Activated T-helper 17 cell treated with anti-CD3 and anti-CD28 coated beads, Interleukin-2, amount 50 U/mL, for 72 hours (primary cell): ENCODE measurements around the gene FHOD3. TPM values are rescaled to one million over a fixed set of nuclear protein-coding genes. Genes with fewer than 3 reads are reported as not detected.
A peak's percentile ranks its signal among the peaks of the same experiment; 100 is the strongest.

Experiments used
- ATAC-seq: fragments of 150-1000 bp; cut with Tn5 transposase; replicated peaks from 2 replicates; pipeline ENCODE4 v1.10.0; 2021; ENCODE audit warnings: mild to moderate bottlenecking, moderate library complexity
- H3K27ac Mint-ChIP-seq: one replicate; pipeline ENCODE4 v1.8.0; 2022; ENCODE audit warnings: mixed read lengths
- H3K27me3 Mint-ChIP-seq: one replicate; pipeline ENCODE4 v1.8.0; 2022; ENCODE audit warnings: mixed read lengths
- H3K36me3 Mint-ChIP-seq: one replicate; pipeline ENCODE4 v1.8.0; 2022; ENCODE audit warnings: low read depth, mild to moderate bottlenecking, mixed read lengths
- H3K4me1 Mint-ChIP-seq: one replicate; pipeline ENCODE4 v1.8.0; 2022; ENCODE audit warnings: mixed read lengths
- H3K4me3 Mint-ChIP-seq: one replicate; pipeline ENCODE4 v1.8.0; 2022; ENCODE audit warnings: mild to moderate bottlenecking, mixed read lengths
- H3K9me3 Mint-ChIP-seq: one replicate; pipeline ENCODE4 v1.8.0; 2022; ENCODE audit warnings: mixed read lengths
- total RNA-seq, 2 donors: library from RNA; stranded (reverse); gene quantifications; one replicate each; pipeline ENCODE4 v1.2.3, GENCODE V29; 2022

FHOD3 gene
- total RNA-seq, 2 donors from 2014 or later, result not detected

GRCh38 chr18:36402765-36403396 lies 105.4 kb downstream of the FHOD3 start:
- Mint-ChIP-seq H3K9me3 (no peaks in the 10 kb centered on the region), H3K4me1 (no peaks in the 10 kb centered on the region), H3K27me3 (peaks cover 8% of the 10 kb centered on the region), H3K27ac (no peak overlapping the region), H3K4me3 (no peak overlapping the region), H3K36me3 (no peaks in the 10 kb centered on the region)
- ATAC-seq, result no peak

GRCh38 chr18:36403896-36404820 lies 106.6 kb downstream of the FHOD3 start:
- Mint-ChIP-seq H3K36me3 (no peaks in the 10 kb centered on the region), H3K4me1 (no peaks in the 10 kb centered on the region), H3K9me3 (no peaks in the 10 kb centered on the region), H3K27me3 (peaks cover 16% of the 10 kb centered on the region), H3K27ac (no peak overlapping the region), H3K4me3 (no peak overlapping the region)
- ATAC-seq, result no peak

GRCh38 chr18:36405611-36406010 lies 108.1 kb downstream of the FHOD3 start:
- Mint-ChIP-seq H3K4me1 (no peaks in the 10 kb centered on the region), H3K9me3 (no peaks in the 10 kb centered on the region), H3K27ac (no peak overlapping the region), H3K27me3 (peaks cover 16% of the 10 kb centered on the region), H3K36me3 (no peaks in the 10 kb centered on the region), H3K4me3 (no peak overlapping the region)
- no peak for ATAC-seq

- Mint-ChIP-seq H3K36me3 (no peaks in the 10 kb centered on the region), H3K27ac (no peak overlapping the region), H3K4me3 (no peak overlapping the region), H3K4me1 (no peaks in the 10 kb centered on the region), H3K9me3 (no peaks in the 10 kb centered on the region), H3K27me3 (peaks cover 14% of the 10 kb centered on the region)
- no peak for ATAC-seq
These were observed 109.3 kb downstream of the FHOD3 start for GRCh38 chr18:36406805-36407204.

GRCh38 chr18:36408606-36409005 lies 111.1 kb downstream of the FHOD3 start:
- Mint-ChIP-seq H3K27me3 (peaks cover 14% of the 10 kb centered on the region), H3K4me1 (no peaks in the 10 kb centered on the region), H3K4me3 (no peak overlapping the region), H3K9me3 (no peaks in the 10 kb centered on the region), H3K36me3 (no peaks in the 10 kb centered on the region), H3K27ac (no peak overlapping the region)
- ATAC-seq, result no peak

- no peaks in the 10 kb centered on the region for H3K36me3 Mint-ChIP-seq
- no peak overlapping the region for H3K27ac Mint-ChIP-seq
- no peak for ATAC-seq
- no peak overlapping the region for H3K4me3 Mint-ChIP-seq
- H3K9me3 Mint-ChIP-seq, result no peaks in the 10 kb centered on the region
- peaks cover 14% of the 10 kb centered on the region for H3K27me3 Mint-ChIP-seq
- no peaks in the 10 kb centered on the region for H3K4me1 Mint-ChIP-seq
These were observed 112.3 kb downstream of the FHOD3 start for GRCh38 chr18:36409779-36410178.

- Mint-ChIP-seq H3K27ac (no peak overlapping the region), H3K27me3 (peaks cover 14% of the 10 kb centered on the region), H3K4me3 (no peak overlapping the region), H3K9me3 (no peaks in the 10 kb centered on the region), H3K36me3 (no peaks in the 10 kb centered on the region), H3K4me1 (no peaks in the 10 kb centered on the region)
- no peak for ATAC-seq
These were observed 112.8 kb downstream of the FHOD3 start for GRCh38 chr18:36410346-36410745.

DNA sequence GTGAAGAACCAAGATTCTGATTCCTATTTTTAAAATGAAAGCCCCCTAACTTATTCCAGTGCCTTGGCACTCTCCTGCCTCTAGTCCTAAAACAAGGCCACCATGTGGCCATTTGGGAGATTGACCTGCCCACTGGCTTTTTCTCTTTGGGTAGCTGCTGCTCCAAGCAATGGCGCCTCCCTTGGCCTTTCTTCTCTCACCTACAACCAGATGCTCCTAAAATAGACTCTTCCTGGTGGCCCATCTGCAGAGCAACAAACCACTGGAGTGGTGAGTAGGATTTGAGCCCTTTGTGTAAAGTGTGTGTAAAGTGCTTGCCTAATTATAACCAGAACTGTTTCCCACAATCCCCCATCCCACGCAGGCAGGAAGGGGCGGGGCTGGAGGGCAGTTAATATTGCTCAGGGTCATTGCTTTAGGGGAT lies 114.2 kb downstream of the FHOD3 start:
- Mint-ChIP-seq H3K36me3 (no peaks in the 10 kb centered on the region), H3K27ac (no peak overlapping the region), H3K9me3 (no peaks in the 10 kb centered on the region), H3K4me1 (no peaks in the 10 kb centered on the region), H3K4me3 (no peak overlapping the region), H3K27me3 (peaks cover 17% of the 10 kb centered on the region)
- ATAC-seq, result no peak

GRCh38 chr18:36412778-36413177 lies 115.3 kb downstream of the FHOD3 start:
- no peak overlapping the region for H3K27ac Mint-ChIP-seq

DNA sequence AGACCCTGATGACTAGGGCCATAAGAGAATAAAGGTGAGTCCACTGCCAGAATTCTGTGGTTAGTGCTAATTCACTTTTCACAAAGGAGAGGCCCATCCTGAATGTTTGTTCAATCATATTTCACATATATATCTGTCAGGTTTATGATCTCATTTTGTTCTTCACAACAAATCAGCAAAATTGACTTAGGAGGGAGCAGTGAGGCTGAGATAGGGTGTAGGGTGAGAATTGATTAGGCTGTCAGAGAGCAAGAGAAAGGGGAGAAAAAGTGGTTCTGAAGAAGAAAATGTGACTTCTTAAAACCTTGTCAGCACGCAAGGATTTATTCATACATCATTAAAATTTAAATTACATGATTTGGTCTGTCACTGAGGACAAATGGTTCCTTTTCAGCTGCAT lies 117.7 kb downstream of the FHOD3 start:
- ATAC-seq, result no peak
- Mint-ChIP-seq H3K27me3 (peaks cover 7% of the 10 kb centered on the region), H3K4me3 (no peak overlapping the region), H3K27ac (no peak overlapping the region), H3K9me3 (no peaks in the 10 kb centered on the region), H3K4me1 (no peaks in the 10 kb centered on the region), H3K36me3 (no peaks in the 10 kb centered on the region)

More at GRCh38 chr18:36412778-36413177, 115.3 kb downstream of the FHOD3 start:
- ATAC-seq, result no peak
- peaks cover 16% of the 10 kb centered on the region for H3K27me3 Mint-ChIP-seq
- H3K4me1 Mint-ChIP-seq, result no peaks in the 10 kb centered on the region
- H3K4me3 Mint-ChIP-seq, result no peak overlapping the region
- no peaks in the 10 kb centered on the region for H3K36me3 Mint-ChIP-seq
- H3K9me3 Mint-ChIP-seq, result no peaks in the 10 kb centered on the region

- ATAC-seq, result no peak
- no peaks in the 10 kb centered on the region for H3K9me3 Mint-ChIP-seq
- H3K4me1 Mint-ChIP-seq, result no peaks in the 10 kb centered on the region
These were observed 118.1 kb downstream of the FHOD3 start for GRCh38 chr18:36415625-36416024.

DNA sequence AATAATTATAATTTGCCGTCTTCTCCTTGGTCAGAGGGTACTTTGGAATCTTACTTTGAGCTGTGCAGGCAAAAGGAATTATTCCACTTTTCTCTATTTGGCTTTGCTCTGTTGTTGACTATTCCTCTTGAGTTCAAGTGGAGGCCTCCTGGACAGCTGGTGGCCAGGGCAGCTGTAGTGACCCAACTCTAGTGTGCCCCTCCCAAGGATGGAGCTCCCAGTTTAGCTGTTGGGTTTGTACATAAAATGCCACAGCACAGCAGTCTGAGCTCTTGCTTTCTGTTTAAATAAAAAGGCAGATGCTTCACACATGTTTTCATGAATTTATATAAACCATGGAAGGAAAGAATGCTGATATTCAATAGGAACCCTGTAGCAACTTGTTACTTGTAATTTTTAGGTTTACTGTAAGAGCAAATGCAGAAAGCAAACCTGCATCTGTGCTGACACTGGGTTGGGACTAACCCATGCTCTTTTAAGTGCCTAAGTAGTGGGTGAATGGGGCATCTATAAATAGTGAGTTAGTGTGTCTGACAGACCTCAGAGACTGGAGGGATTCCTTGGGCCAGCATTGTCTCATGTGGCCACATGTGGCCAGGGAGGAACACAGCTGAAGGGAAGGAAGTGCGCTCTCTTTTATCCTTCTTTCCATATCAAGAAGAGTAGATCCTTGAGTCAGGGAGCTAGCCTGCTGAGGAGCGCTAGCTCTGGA lies 121.8 kb downstream of the FHOD3 start:
- ATAC-seq, result no peak
- Mint-ChIP-seq H3K27ac (no peak overlapping the region), H3K4me3 (no peak overlapping the region), H3K4me1 (no peaks in the 10 kb centered on the region), H3K9me3 (no peaks in the 10 kb centered on the region), H3K36me3 (no peaks in the 10 kb centered on the region), H3K27me3 (peaks cover 16% of the 10 kb centered on the region)

More at GRCh38 chr18:36415625-36416024, 118.1 kb downstream of the FHOD3 start:
- H3K36me3 Mint-ChIP-seq, result no peaks in the 10 kb centered on the region
- no peak overlapping the region for H3K4me3 Mint-ChIP-seq
- peaks cover 7% of the 10 kb centered on the region for H3K27me3 Mint-ChIP-seq
- no peak overlapping the region for H3K27ac Mint-ChIP-seq

DNA sequence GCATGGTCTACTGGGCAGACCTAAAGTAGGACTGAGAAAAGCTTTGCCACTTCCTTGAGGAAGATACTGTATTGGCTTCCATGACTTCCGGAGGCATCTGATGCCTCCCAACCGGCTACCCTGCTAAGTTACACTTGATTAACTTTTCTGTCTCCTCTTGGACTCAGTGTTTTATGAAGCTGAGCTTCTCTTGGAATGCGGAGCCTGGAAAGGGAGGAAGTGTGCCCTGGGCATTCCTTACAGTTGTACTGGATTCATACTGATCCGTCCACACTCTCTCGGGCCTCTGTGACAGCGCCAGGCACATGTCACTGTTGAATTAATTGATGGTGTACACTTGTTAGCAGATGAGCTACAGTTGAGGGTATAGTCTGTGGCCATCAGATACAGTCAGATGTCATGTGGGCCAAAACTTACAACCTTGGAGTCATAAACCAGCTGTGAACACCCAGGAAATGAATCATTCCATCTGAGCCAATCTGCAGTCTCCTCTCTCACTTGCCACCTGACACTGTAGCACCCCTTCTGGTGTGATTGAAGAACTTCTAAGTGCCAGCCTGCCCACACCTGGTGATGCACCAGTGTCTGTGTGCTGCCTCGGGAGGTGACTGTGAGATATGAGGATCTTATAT lies 122.5 kb downstream of the FHOD3 start:
- no peak overlapping the region for H3K4me3 Mint-ChIP-seq
- no peaks in the 10 kb centered on the region for H3K4me1 Mint-ChIP-seq
- peaks cover 17% of the 10 kb centered on the region for H3K27me3 Mint-ChIP-seq
- no peaks in the 10 kb centered on the region for H3K9me3 Mint-ChIP-seq
- ATAC-seq, result peak; percentile 88
- H3K36me3 Mint-ChIP-seq, result no peaks in the 10 kb centered on the region
- H3K27ac Mint-ChIP-seq, result no peak overlapping the region

DNA sequence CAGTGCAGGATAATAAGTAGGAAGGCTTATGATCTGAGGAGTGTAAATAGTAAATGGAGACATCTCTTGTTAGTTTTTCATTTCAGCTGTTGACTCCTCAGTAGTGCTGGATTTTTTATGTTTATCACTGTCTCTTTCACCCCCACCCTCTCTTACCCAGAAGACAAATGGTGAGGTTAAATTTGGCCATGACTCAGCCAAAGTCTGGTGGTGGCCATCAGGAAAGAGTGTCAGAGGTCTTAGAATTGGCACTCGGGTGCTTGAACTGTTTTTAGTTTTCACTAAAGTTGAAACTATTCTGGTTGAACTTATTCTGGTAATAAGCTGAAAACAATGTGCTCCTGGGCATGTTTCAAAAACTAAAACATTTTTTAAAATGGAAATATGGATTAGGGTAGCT lies 123.3 kb downstream of the FHOD3 start:
- ATAC-seq, result peak; percentile 6
- Mint-ChIP-seq H3K36me3 (no peaks in the 10 kb centered on the region), H3K27ac (no peak overlapping the region), H3K4me1 (no peaks in the 10 kb centered on the region), H3K27me3 (peaks cover 20% of the 10 kb centered on the region), H3K4me3 (no peak overlapping the region), H3K9me3 (no peaks in the 10 kb centered on the region)
